ENCODE data around the gene PRR14.

GRCh38 chr16:30700491-30700890 is 49.7 kb downstream of the PRR14 start:
- no peak for TF ChIP-seq CTCF (conservative IDR thresholded peaks at IDR 0.05 in 1 of 2, IDR thresholded peaks at IDR 0.05 in 1 of 2; ENCODE audit: low read depth in 1 of 2, low read length in 2 of 2)
- no peak for TF ChIP-seq EZH2 (IDR thresholded peaks at IDR 0.05; ENCODE audit: low read length, missing control alignments)

Data from fibroblast of lung (primary cell).